GM12878 (cell line): Measurements from ENCODE around the gene RAPSN.

Experiments used
- BHLHE40 ChIP-seq, 2 experiments: fragments of 450-650 bp in 1 of 2; IDR thresholded peaks; 2 replicates each; pipeline ENCODE4 v1.6.1; 2011 to 2017; ENCODE audit warnings: low read depth in 2 of 2, borderline replicate concordance in 1 of 2, improper control_type of control experiment in 1 of 2, low read length in 1 of 2, mild to moderate bottlenecking in 1 of 2
- CHD1 ChIP-seq: IDR thresholded peaks from 2 replicates; pipeline ENCODE4 v1.6.1; 2012; ENCODE audit warnings: low read depth, low read length, improper control_type of control experiment
- EZH2 ChIP-seq: IDR thresholded peaks from 2 replicates; pipeline ENCODE4 v1.6.1; 2012; ENCODE audit warnings: low read depth, mild to moderate bottlenecking, control low read depth, inconsistent platforms, low read length, borderline replicate concordance; ENCODE audit not compliant: control insufficient read depth
- KAT2A ChIP-seq: conservative IDR thresholded peaks from 2 replicates; pipeline ENCODE4 v1.6.1; 2011; ENCODE audit warnings: low read depth, low read length; ENCODE audit not compliant: control insufficient read depth
- TCF12 ChIP-seq: IDR thresholded peaks from 2 replicates; pipeline ENCODE4 v1.6.1; 2011; ENCODE audit warnings: low read depth, mild to moderate bottlenecking, low read length
- USF2 ChIP-seq: IDR thresholded peaks from 2 replicates; pipeline ENCODE4 v1.6.1; 2011; ENCODE audit warnings: low read depth, low read length, improper control_type of control experiment, borderline replicate concordance
- ZNF24 ChIP-seq: fragments of 450-650 bp; IDR thresholded peaks from 2 replicates; pipeline ENCODE4 v1.6.1; 2017; ENCODE audit warnings: antibody characterized with exemption, mild to moderate bottlenecking

DNA sequence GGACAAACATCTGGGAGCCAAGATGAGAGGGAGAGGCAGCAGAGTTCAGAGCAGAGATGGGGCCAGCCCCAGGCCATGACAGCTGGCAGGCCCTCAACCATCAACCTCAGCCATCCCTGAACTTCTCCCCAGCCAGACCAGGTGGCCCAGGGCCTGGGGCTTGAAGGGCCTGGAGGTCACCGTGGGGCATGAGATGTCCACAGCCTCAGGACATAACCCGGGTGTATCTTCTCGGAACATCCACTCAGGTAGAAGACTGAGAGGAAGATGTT, 53.0 kb downstream of the RAPSN start:
- TF ChIP-seq CHD1 (no peak), USF2 (no peak), BHLHE40 (IDR thresholded peaks at IDR 0.05; ENCODE audit: borderline replicate concordance in 1 of 2, low read depth in 2 of 2, low read length in 1 of 2) (no peak), KAT2A (no peak), TCF12 (no peak), ZNF24 (no peak), EZH2 (no peak)
